PC-9 (cell line): Measurements from ENCODE around the gene CLNK. TPM values are rescaled to one million over a fixed set of nuclear protein-coding genes. Genes with fewer than 3 reads are reported as not detected.

Source experiments
- BruUV-seq: library from RNA; stranded (reverse); fragments of 400-500 nt; replicated peaks from 2 replicates; lab custom pipeline; 2021; lab: Mats Ljungman, UMichigan
- CTCF ChIA-PET: fragments of 300-600 bp; sonication (Branson Sonifier 250); formaldehyde crosslinking; loops from one replicate; lab custom pipeline; 2022; ENCODE audit warnings: antibody characterized with exemption; lab: Charles Lee
- POLR2A ChIA-PET: fragments of 300-600 bp; sonication (Branson Sonifier 250); formaldehyde crosslinking; loops from one replicate; lab custom pipeline; 2022; ENCODE audit warnings: antibody characterized with exemption; ENCODE audit not compliant: unreplicated experiment; lab: Charles Lee
- DNase-seq, 2 experiments: peaks; one replicate each; pipeline versions ENCODE4 v3.0.0 to v3.0.0-alpha.2; 2015 to 2022; ENCODE audit warnings: mixed read lengths in 1 of 2
- H2AFZ ChIP-seq: fragments of 200-600 bp; sonication (generic); 2 replicates; pipeline ENCODE4 v1.8.1; 2017; ENCODE audit warnings: antibody characterized with exemption
- H3F3A ChIP-seq: fragments of 200-600 bp; sonication (generic); 2 replicates; pipeline ENCODE4 v1.8.1; 2017; ENCODE audit warnings: antibody characterized with exemption, mild to moderate bottlenecking, low read depth; ENCODE audit not compliant: insufficient read depth
- H3K27ac ChIP-seq: fragments of 200-600 bp; sonication (generic); 2 replicates; pipeline ENCODE4 v1.6.1; 2016; ENCODE audit warnings: mixed run types
- H3K27me3 ChIP-seq: fragments of 200-600 bp; sonication (generic); 2 replicates; pipeline ENCODE4 v1.6.1; 2016; ENCODE audit warnings: low read depth, mixed run types; ENCODE audit not compliant: insufficient read depth
- H3K36me3 ChIP-seq: fragments of 200-600 bp; sonication (generic); 2 replicates; pipeline ENCODE4 v1.6.1; 2016; ENCODE audit warnings: low read depth, mixed run types
- H3K4me1 ChIP-seq: fragments of 200-600 bp; sonication (generic); replicated peaks from 2 replicates; pipeline ENCODE4 v1.6.1; 2016; ENCODE audit warnings: mixed run types; ENCODE audit not compliant: insufficient read depth
- H3K4me2 ChIP-seq: fragments of 200-600 bp; sonication (generic); 2 replicates; pipeline ENCODE4 v1.6.1; 2017; ENCODE audit warnings: mixed run types
- H3K4me3 ChIP-seq: fragments of 200-600 bp; sonication (generic); 2 replicates; pipeline ENCODE4 v1.6.1; 2016; ENCODE audit warnings: mixed run types
- H3K79me2 ChIP-seq: fragments of 200-600 bp; sonication (generic); 2 replicates; pipeline ENCODE4 v1.6.1; 2017; ENCODE audit warnings: low read depth, mixed run types
- H3K9me2 ChIP-seq: fragments of 200-600 bp; sonication (generic); 2 replicates; pipeline ENCODE4 v1.8.1; 2017; ENCODE audit warnings: mild to moderate bottlenecking; ENCODE audit not compliant: insufficient read depth
- H3K9me3 ChIP-seq: fragments of 200-600 bp; sonication (generic); 2 replicates; pipeline ENCODE4 v1.8.1; 2016; ENCODE audit warnings: low read depth; ENCODE audit not compliant: insufficient read depth
- H4K20me1 ChIP-seq: fragments of 200-600 bp; sonication (generic); 2 replicates; pipeline ENCODE4 v1.8.1; 2017; ENCODE audit not compliant: insufficient read depth
- EZH2 ChIP-seq: fragments of 200-600 bp; sonication (generic); IDR thresholded peaks from 2 replicates; pipeline ENCODE4 v1.8.0; 2017; ENCODE audit warnings: antibody characterized with exemption, low read depth
- intact Hi-C: fragments of 100-400 bp; cut with micrococcal nuclease; formaldehyde crosslinking; loops from one replicate; pipeline ENCODE4 v1.10.0; 2022; ENCODE audit not compliant: unreplicated experiment
- total RNA-seq: library from RNA; stranded (reverse); gene quantifications from 2 replicates; pipeline ENCODE4 v1.2.3, GENCODE V29; 2021
- TF ChIP-seq, protein P1 (sequence below): fragments of 200-600 bp; sonication (generic); conservative IDR thresholded peaks from 2 replicates; pipeline ENCODE4 v1.6.1; 2017; ENCODE audit warnings: mixed run types, antibody characterized with exemption, mild to moderate bottlenecking, moderate library complexity

CLNK gene
- total RNA-seq, 1 experiment from 2014 or later: not detected

DNA sequence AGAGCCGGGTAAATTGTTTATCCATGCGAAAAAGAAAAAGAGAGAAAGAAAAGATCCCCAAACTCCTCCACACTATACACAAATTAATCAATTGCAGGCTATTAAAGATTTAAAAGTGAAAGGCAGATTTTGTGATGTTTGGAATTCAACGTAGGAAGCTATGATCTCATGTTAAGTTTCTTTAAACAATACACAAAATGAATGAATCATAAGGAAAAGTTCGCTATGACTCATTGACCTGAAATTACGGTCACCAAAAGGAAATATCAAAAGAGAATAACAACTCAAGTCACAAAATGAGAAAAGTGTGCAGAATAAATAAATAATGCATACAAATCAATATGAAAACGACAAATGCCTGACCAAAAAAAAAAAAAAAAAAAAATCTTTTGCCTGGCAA, 28.6 kb downstream of the CLNK start:
- no TSS peak for BruUV-seq
- H3K79me2 ChIP-seq: no peaks in the 10 kb centered on the region
- ChIA-PET POLR2A (no interaction called here), CTCF (interaction anchor here (0.7 kb wide), 2 partner anchors 37 to 1086 kb away, joined by 8 to 15 read pairs; no protein-coding TSS in a partner anchor)
- H4K20me1 ChIP-seq: no peaks in the 10 kb centered on the region
- H3K4me3 ChIP-seq: no peak overlapping the region
- no peak overlapping the region for H2AFZ ChIP-seq
- H3K9me2 ChIP-seq: no peaks in the 10 kb centered on the region
- peak in 1 of 2 experiments; percentile 68 for DNase-seq
- TF ChIP-seq, protein P1, sequence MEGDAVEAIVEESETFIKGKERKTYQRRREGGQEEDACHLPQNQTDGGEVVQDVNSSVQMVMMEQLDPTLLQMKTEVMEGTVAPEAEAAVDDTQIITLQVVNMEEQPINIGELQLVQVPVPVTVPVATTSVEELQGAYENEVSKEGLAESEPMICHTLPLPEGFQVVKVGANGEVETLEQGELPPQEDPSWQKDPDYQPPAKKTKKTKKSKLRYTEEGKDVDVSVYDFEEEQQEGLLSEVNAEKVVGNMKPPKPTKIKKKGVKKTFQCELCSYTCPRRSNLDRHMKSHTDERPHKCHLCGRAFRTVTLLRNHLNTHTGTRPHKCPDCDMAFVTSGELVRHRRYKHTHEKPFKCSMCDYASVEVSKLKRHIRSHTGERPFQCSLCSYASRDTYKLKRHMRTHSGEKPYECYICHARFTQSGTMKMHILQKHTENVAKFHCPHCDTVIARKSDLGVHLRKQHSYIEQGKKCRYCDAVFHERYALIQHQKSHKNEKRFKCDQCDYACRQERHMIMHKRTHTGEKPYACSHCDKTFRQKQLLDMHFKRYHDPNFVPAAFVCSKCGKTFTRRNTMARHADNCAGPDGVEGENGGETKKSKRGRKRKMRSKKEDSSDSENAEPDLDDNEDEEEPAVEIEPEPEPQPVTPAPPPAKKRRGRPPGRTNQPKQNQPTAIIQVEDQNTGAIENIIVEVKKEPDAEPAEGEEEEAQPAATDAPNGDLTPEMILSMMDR: no peak
- TF ChIP-seq EZH2: no peak
- intact Hi-C loops: loop anchor here (5.0 kb wide), 1 partner anchor 34 kb away; no protein-coding TSS in a partner anchor
- peaks cover 11% of the 10 kb centered on the region; the same call in 1 of the 2 replicates for H3F3A ChIP-seq
- peak overlapping the region; percentile 44 for H3K4me2 ChIP-seq
- no peaks in the 10 kb centered on the region for H3K27me3 ChIP-seq
- peaks cover 21% of the 10 kb centered on the region for H3K4me1 ChIP-seq
- no peaks in the 10 kb centered on the region for H3K9me3 ChIP-seq
- H3K36me3 ChIP-seq: no peaks in the 10 kb centered on the region
- H3K27ac ChIP-seq: peak overlapping the region; percentile 48; the same call in 1 of the 2 replicates

DNA sequence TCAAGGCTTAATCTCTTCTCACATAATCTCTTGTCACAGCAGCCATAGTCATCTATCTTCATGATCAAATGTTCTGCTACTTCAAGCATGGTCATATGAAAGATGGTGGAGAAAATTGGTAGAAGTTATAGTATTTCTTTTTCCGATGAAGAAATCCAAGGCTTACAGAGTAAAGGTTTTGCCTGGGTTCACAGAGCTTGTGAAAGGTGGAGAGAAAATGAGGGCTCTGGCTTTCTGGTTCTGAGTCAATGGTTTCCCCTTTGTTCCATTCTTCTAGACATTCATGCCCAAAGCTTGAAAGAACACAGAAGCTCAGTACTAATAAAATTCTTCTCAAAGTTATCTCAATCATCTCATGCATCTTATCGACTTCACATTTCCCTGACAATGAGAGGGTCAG, 36.1 kb downstream of the CLNK start:
- TF ChIP-seq, protein P1: no peak
- TF ChIP-seq EZH2: no peak
- Histone ChIP-seq H3K9me2 (no peaks in the 10 kb centered on the region), H3F3A (no peaks in the 10 kb centered on the region), H3K27ac (no peak overlapping the region), H3K9me3 (no peaks in the 10 kb centered on the region), H2AFZ (no peak overlapping the region), H3K4me2 (no peak overlapping the region), H3K4me1 (no peaks in the 10 kb centered on the region), H3K4me3 (no peak overlapping the region), H3K27me3 (no peaks in the 10 kb centered on the region), H3K79me2 (no peaks in the 10 kb centered on the region), H3K36me3 (no peaks in the 10 kb centered on the region), H4K20me1 (no peaks in the 10 kb centered on the region)
- DNase-seq: no peak
- POLR2A ChIA-PET: no interaction called here
- intact Hi-C loops: no loop called here
- BruUV-seq: no TSS peak
- CTCF ChIA-PET: no interaction called here

DNA sequence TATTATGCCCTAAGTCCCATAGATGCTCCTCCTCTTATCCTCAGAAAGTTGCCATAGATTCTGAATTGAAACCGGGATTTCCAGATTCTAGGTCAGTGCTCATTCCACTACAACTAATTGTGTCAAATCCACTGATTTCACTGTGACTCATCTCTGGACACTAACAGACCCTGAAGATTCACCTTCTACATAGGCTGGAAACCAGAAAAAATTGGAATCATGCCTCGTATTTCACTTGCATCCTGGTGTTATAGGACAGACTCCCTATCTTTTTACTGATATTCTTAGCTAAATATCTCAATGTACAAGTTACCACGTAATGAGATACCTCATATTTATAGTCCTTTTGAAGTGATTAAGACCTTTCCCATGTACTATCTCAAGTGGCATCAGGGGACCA, 36.7 kb downstream of the CLNK start:
- no peak overlapping the region for H2AFZ ChIP-seq
- no peaks in the 10 kb centered on the region for H3K9me3 ChIP-seq
- no TSS peak for BruUV-seq
- no peaks in the 10 kb centered on the region for H4K20me1 ChIP-seq
- no peaks in the 10 kb centered on the region for H3K27me3 ChIP-seq
- H3K79me2 ChIP-seq: no peaks in the 10 kb centered on the region
- no peak overlapping the region for H3K4me3 ChIP-seq
- H3K36me3 ChIP-seq: no peaks in the 10 kb centered on the region
- no peaks in the 10 kb centered on the region for H3K9me2 ChIP-seq
- no peak overlapping the region for H3K27ac ChIP-seq
- H3K4me1 ChIP-seq: no peaks in the 10 kb centered on the region
- ChIA-PET POLR2A (no interaction called here), CTCF (no interaction called here)
- H3F3A ChIP-seq: no peaks in the 10 kb centered on the region
- DNase-seq: no peak
- no peak overlapping the region for H3K4me2 ChIP-seq
- intact Hi-C loops: no loop called here
- no peak for TF ChIP-seq EZH2
- TF ChIP-seq, protein P1: no peak
